DOHH2 (cell line): ENCODE results near the gene SLC22A31.
"Not testable (repeated sequence)": the region's sequence is repeated elsewhere in the genome, so short reads cannot be mapped to it uniquely, and the experiment has no call there.

Experiments used
- H3F3A ChIP-seq: fragments of 200-600 bp; sonication (generic), shearing (Covaris generic); 2 replicates; pipeline ENCODE4 v1.6.0; 2016; ENCODE audit warnings: antibody characterized with exemption, mild to moderate bottlenecking; ENCODE audit not compliant: control insufficient read depth, insufficient read depth
- H3K27ac ChIP-seq: fragments of 200-600 bp; sonication (generic); 2 replicates; pipeline ENCODE4 v1.5.1; 2014; ENCODE audit warnings: low read depth, mild to moderate bottlenecking, low read length, moderate library complexity
- H3K27me3 ChIP-seq: fragments of 200-600 bp; sonication (generic); 2 replicates; pipeline ENCODE4 v1.6.1; 2014; ENCODE audit warnings: mild to moderate bottlenecking, low read length, mixed read lengths; ENCODE audit not compliant: control insufficient read depth
- H3K36me3 ChIP-seq: fragments of 200-600 bp; sonication (generic); 2 replicates; pipeline ENCODE4 v1.6.1; 2014; ENCODE audit warnings: mild to moderate bottlenecking, low read length, moderate library complexity, mixed read lengths; ENCODE audit not compliant: control insufficient read depth
- H3K4me1 ChIP-seq: fragments of 200-600 bp; sonication (generic); 2 replicates; pipeline ENCODE4 v1.6.1; 2014; ENCODE audit warnings: mild to moderate bottlenecking, low read length, mixed read lengths; ENCODE audit not compliant: control insufficient read depth
- H3K4me2 ChIP-seq: fragments of 200-600 bp; sonication (generic); 2 replicates; pipeline ENCODE4 v1.6.0; 2014; ENCODE audit warnings: mild to moderate bottlenecking, low read length, moderate library complexity
- H3K4me3 ChIP-seq: fragments of 200-600 bp; sonication (generic); 2 replicates; pipeline ENCODE4 v1.5.1; 2014; ENCODE audit warnings: mild to moderate bottlenecking, low read length, mixed read lengths
- H3K79me2 ChIP-seq: fragments of 200-600 bp; sonication (generic); 2 replicates; pipeline ENCODE4 v1.6.1; 2014; ENCODE audit warnings: mild to moderate bottlenecking, low read length, mixed read lengths; ENCODE audit not compliant: control insufficient read depth
- H3K9me2 ChIP-seq: fragments of 200-600 bp; sonication (generic); replicated peaks from 2 replicates; pipeline ENCODE4 v1.6.1; 2014; ENCODE audit warnings: mild to moderate bottlenecking, low read length, mixed read lengths; ENCODE audit not compliant: control insufficient read depth
- H3K9me3 ChIP-seq: fragments of 200-600 bp; sonication (generic); 2 replicates; pipeline ENCODE4 v1.6.1; 2014; ENCODE audit warnings: antibody characterized with exemption, low read length, mixed read lengths; ENCODE audit not compliant: control insufficient read depth, insufficient read depth
- H4K20me1 ChIP-seq: fragments of 200-600 bp; sonication (generic); 2 replicates; pipeline ENCODE4 v1.6.0; 2014; ENCODE audit warnings: low read depth, mild to moderate bottlenecking, antibody characterized with exemption, low read length, moderate library complexity; ENCODE audit not compliant: control insufficient read depth, insufficient read depth
- CTCF ChIP-seq: fragments of 200-600 bp; sonication (generic); IDR thresholded peaks from one replicate; pipeline ENCODE4 v1.5.1; 2014; ENCODE audit warnings: antibody characterized with exemption, mild to moderate bottlenecking, low read depth, low read length; ENCODE audit not compliant: poor library complexity, severe bottlenecking
- EZH2phosphoT487 ChIP-seq: fragments of 200-600 bp; sonication (generic); IDR thresholded peaks from 2 replicates; pipeline ENCODE4 v1.6.1; 2017; ENCODE audit warnings: borderline replicate concordance, mild to moderate bottlenecking, antibody characterized with exemption, low read length, moderate library complexity, mixed read lengths

Gene SLC22A31

DNA sequence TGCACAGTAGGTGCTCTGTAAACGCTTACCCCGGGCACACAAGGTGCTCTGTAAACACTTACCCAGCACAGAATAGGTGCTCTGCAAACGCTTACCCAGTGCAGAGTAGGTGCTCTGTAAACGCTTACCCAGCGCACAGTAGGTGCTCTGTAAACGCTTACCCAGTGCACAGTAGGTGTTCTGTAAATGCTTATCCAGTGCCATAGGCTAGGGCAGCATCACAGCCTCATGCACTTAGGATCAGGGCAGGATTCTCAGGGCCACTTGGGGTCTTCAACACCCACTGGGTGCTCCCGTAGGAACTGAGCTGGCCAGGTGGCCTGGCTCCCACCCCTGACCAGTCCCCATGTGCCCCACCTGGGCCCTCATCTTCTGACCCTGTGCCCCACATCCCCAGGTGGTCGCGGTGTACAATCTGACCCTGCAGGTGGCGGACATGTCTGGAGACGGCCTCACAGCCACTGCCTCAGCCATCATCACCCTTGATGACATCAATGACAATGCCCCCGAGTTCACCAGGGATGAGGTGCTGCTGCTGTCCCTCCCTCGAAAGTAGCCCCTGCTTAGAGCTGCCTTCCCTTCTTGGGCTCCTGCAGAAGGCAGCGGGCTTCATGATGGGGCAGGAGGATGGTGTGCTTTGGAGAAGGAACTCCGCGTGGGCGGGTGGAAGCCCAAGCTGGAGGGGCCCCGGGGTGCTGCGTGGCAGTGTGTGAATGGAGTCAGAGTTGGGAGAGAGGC, 13.1 kb downstream of the SLC22A31 start:
- Histone ChIP-seq H3K36me3 (no peaks in the 10 kb centered on the region), H3K27me3 (no peaks in the 10 kb centered on the region), H3K4me3 (no peak overlapping the region), H3K27ac (no peak overlapping the region), H3K9me3 (no peaks in the 10 kb centered on the region), H3F3A (peaks cover 17% of the 10 kb centered on the region), H3K4me2 (no peak overlapping the region), H3K9me2 (no peaks in the 10 kb centered on the region), H3K4me1 (peaks cover 3% of the 10 kb centered on the region; the same call in 1 of the 2 replicates), H3K79me2 (no peaks in the 10 kb centered on the region), H4K20me1 (no peaks in the 10 kb centered on the region)
- no peak for TF ChIP-seq EZH2phosphoT487
- no peak for TF ChIP-seq CTCF

GRCh38 chr16:89186593-89187031, 13.7 kb downstream of the SLC22A31 start:
- not testable (repeated sequence) for H3K27me3 ChIP-seq, H3K9me2 ChIP-seq, H3K9me3 ChIP-seq, H3K4me1 ChIP-seq, H3K36me3 ChIP-seq, H3K27ac ChIP-seq, H4K20me1 ChIP-seq, H3K79me2 ChIP-seq, H3K4me2 ChIP-seq, H3K4me3 ChIP-seq
- H3F3A ChIP-seq, result peaks cover 17% of the 10 kb centered on the region

GRCh38 chr16:89185887-89186592, 14.3 kb downstream of the SLC22A31 start:
- H4K20me1 ChIP-seq, H3K4me3 ChIP-seq, H3K9me3 ChIP-seq, H3K27me3 ChIP-seq, H3K4me1 ChIP-seq, H3K36me3 ChIP-seq, H3K79me2 ChIP-seq, H3K27ac ChIP-seq, H3K9me2 ChIP-seq, H3K4me2 ChIP-seq: not testable (repeated sequence)
- H3F3A ChIP-seq, result peaks cover 17% of the 10 kb centered on the region

DNA sequence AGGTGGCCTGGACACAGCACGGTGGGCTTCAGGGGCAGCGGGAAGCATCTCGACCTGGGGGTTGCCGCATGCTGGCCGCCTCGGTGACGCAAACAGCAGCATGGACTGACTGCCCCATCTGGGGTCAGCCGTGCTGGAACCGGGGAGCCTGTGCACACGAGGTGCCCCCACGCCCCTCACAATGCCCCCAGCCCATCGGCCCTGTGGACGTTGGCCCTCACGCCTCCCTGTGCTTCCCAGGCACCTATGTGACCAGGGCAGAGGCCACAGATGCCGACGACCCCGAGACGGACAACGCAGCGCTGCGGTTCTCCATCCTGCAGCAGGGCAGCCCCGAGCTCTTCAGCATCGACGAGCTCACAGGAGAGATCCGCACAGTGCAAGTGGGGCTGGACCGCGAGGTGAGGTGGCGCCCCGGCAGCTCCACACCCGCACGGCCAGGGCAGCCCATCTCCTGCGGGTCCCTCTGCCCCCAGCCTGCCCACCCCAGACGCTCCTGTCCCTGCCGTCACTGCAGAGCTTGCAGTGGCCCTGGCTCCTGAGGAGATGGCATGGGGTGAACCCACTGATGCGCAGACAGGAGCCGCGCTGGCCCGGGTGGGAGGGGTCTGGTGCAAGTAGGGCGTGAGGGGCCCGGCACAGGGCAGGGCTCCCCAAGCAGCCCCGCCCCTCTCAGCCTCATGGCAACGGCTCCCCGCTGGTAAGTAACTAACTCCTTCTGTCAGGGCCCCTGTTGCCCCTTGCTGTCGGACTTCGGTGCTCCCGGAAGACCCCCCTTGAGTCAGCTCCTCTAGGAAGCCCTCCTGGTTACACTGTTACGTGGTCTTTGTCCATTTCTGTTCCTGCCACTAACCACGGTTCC, 15.2 kb downstream of the SLC22A31 start:
- Histone ChIP-seq H3F3A (peaks cover 17% of the 10 kb centered on the region), H4K20me1 (no peaks in the 10 kb centered on the region), H3K9me2 (no peaks in the 10 kb centered on the region), H3K27me3 (no peaks in the 10 kb centered on the region), H3K36me3 (no peaks in the 10 kb centered on the region), H3K27ac (no peak overlapping the region), H3K9me3 (no peaks in the 10 kb centered on the region), H3K4me3 (no peak overlapping the region), H3K79me2 (no peaks in the 10 kb centered on the region), H3K4me1 (no peaks in the 10 kb centered on the region), H3K4me2 (no peak overlapping the region)
- TF ChIP-seq CTCF (no peak), EZH2phosphoT487 (no peak)
